Mesendoderm (in vitro differentiated cells): Measurements from ENCODE around the gene ANGPTL4.
"Not testable (repeated sequence)": the region's sequence is repeated elsewhere in the genome, so short reads cannot be mapped to it uniquely, and the experiment has no call there.

Source experiments
- DNase-seq: peaks from one replicate; pipeline ENCODE4 v3.0.0; 2013
- H2AK5ac ChIP-seq: 2 replicates; pipeline ENCODE4 v1.6.1; 2013; ENCODE audit warnings: low read length, inconsistent platforms
- H2BK120ac ChIP-seq: 2 replicates; pipeline ENCODE4 v1.6.1; 2013; ENCODE audit warnings: low read depth, mild to moderate bottlenecking, low read length, moderate library complexity, mixed read lengths
- H2BK15ac ChIP-seq: replicated peaks from 2 replicates; pipeline ENCODE4 v1.6.1; 2013; ENCODE audit warnings: low read depth, mild to moderate bottlenecking, moderate library complexity
- H2BK5ac ChIP-seq: 2 replicates; pipeline ENCODE4 v1.6.1; 2013; ENCODE audit warnings: low read length, inconsistent platforms
- H3K18ac ChIP-seq: 2 replicates; pipeline ENCODE4 v1.6.1; 2013; ENCODE audit warnings: mild to moderate bottlenecking, low read length, mixed read lengths
- H3K23ac ChIP-seq: one replicate; pipeline ENCODE4 v1.6.1; 2013; ENCODE audit warnings: low read length
- H3K27ac ChIP-seq: 2 replicates; pipeline ENCODE4 v1.5.1; 2013; ENCODE audit warnings: low read depth, mild to moderate bottlenecking, inconsistent platforms, low read length, moderate library complexity
- H3K27me3 ChIP-seq: 2 replicates; pipeline ENCODE4 v1.6.1; 2013; ENCODE audit warnings: low read length, control low read depth, mild to moderate bottlenecking, inconsistent platforms; ENCODE audit not compliant: insufficient read depth, poor library complexity
- H3K36me3 ChIP-seq: 2 replicates; pipeline ENCODE4 v1.6.1; 2013; ENCODE audit warnings: low read length, inconsistent platforms; ENCODE audit not compliant: control insufficient read depth, insufficient read depth
- H3K4ac ChIP-seq: one replicate; pipeline ENCODE4 v1.6.1; 2013; ENCODE audit warnings: low read depth, mild to moderate bottlenecking, low read length, moderate library complexity
- H3K4me1 ChIP-seq: 2 replicates; pipeline ENCODE4 v1.6.1; 2013; ENCODE audit warnings: low read depth, low read length, inconsistent platforms; ENCODE audit not compliant: control insufficient read depth
- H3K4me2 ChIP-seq: 2 replicates; pipeline ENCODE4 v1.6.1; 2013; ENCODE audit warnings: low read length
- H3K4me3 ChIP-seq: 2 replicates; pipeline ENCODE4 v1.5.1; 2013; ENCODE audit warnings: mild to moderate bottlenecking, low read length
- H3K56ac ChIP-seq: one replicate; pipeline ENCODE4 v1.6.1; 2013; ENCODE audit warnings: low read length
- H3K79me1 ChIP-seq: 2 replicates; pipeline ENCODE4 v1.6.1; 2013; ENCODE audit warnings: low read length, inconsistent platforms
- H3K79me2 ChIP-seq: 2 replicates; pipeline ENCODE4 v1.6.1; 2013; ENCODE audit warnings: mild to moderate bottlenecking, low read length; ENCODE audit not compliant: control insufficient read depth, insufficient read depth
- H3K9ac ChIP-seq: 2 replicates; pipeline ENCODE4 v1.6.1; 2013; ENCODE audit warnings: low read length, inconsistent platforms
- H4K5ac ChIP-seq: one replicate; pipeline ENCODE4 v1.6.1; 2013; ENCODE audit warnings: low read length
- H4K8ac ChIP-seq: one replicate; pipeline ENCODE4 v1.6.1; 2013; ENCODE audit warnings: low read depth, mild to moderate bottlenecking, control low read depth, low read length, moderate library complexity
- WGBS: extraction: QIAGEN DNeasy Blood & Tissue Kit; methylation state at CpG from one replicate; pipeline ENCODE4 v1.1.7; 2013; ENCODE audit warnings: low lambda C conversion rate, missing lambda C conversion rate; ENCODE audit not compliant: insufficient coverage; ENCODE audit errors: extremely low coverage; 5-methylcytosine and 5-hydroxymethylcytosine counted together

The ANGPTL4 gene

GRCh38 chr19:8384569-8384968, 20.6 kb downstream of the ANGPTL4 start:
- H3K36me3 ChIP-seq, H2BK120ac ChIP-seq, H2BK15ac ChIP-seq, H3K4me1 ChIP-seq, H4K8ac ChIP-seq, H3K18ac ChIP-seq, H3K4me2 ChIP-seq, H3K27me3 ChIP-seq, DNase-seq, H3K9ac ChIP-seq, H4K5ac ChIP-seq, H3K23ac ChIP-seq, H3K4me3 ChIP-seq, H2BK5ac ChIP-seq, H3K79me2 ChIP-seq, H3K4ac ChIP-seq, H2AK5ac ChIP-seq, H3K79me1 ChIP-seq, H3K56ac ChIP-seq: not testable (repeated sequence)
- WGBS, result no CpG with 5 or more reads among the region's 4 CpGs
- peak overlapping the region; percentile 44 for H3K27ac ChIP-seq

- H3K4me1 ChIP-seq, H3K27me3 ChIP-seq, H3K9ac ChIP-seq, H3K4me3 ChIP-seq, H2BK15ac ChIP-seq, H3K4me2 ChIP-seq, H4K8ac ChIP-seq, H3K27ac ChIP-seq, H3K23ac ChIP-seq, H3K79me1 ChIP-seq, H3K79me2 ChIP-seq, H4K5ac ChIP-seq, H2BK5ac ChIP-seq, H3K4ac ChIP-seq, H2AK5ac ChIP-seq, H3K18ac ChIP-seq, DNase-seq, H3K36me3 ChIP-seq, H2BK120ac ChIP-seq, H3K56ac ChIP-seq: not testable (repeated sequence)
- WGBS, result no CpG with 5 or more reads among the region's 2 CpGs
These were observed 21.1 kb downstream of the ANGPTL4 start for GRCh38 chr19:8385103-8385502.

GRCh38 chr19:8385566-8385965, 21.6 kb downstream of the ANGPTL4 start:
- not testable (repeated sequence) for H3K79me2 ChIP-seq, H3K9ac ChIP-seq, H3K4me2 ChIP-seq, H2BK120ac ChIP-seq, H4K8ac ChIP-seq, H2BK15ac ChIP-seq, H3K18ac ChIP-seq, H2BK5ac ChIP-seq, H2AK5ac ChIP-seq, H3K4ac ChIP-seq, H3K4me3 ChIP-seq, H4K5ac ChIP-seq, H3K79me1 ChIP-seq, H3K4me1 ChIP-seq, H3K27me3 ChIP-seq, DNase-seq, H3K36me3 ChIP-seq, H3K23ac ChIP-seq, H3K56ac ChIP-seq
- peak overlapping the region; percentile 37 for H3K27ac ChIP-seq
- WGBS, result no CpG with 5 or more reads among the region's 3 CpGs

- not testable (repeated sequence) for H3K4ac ChIP-seq, H3K4me1 ChIP-seq, H2AK5ac ChIP-seq, H3K18ac ChIP-seq, H3K4me3 ChIP-seq, H3K23ac ChIP-seq, H2BK5ac ChIP-seq, H4K5ac ChIP-seq, H3K56ac ChIP-seq, H3K79me2 ChIP-seq, H3K36me3 ChIP-seq, DNase-seq, H3K4me2 ChIP-seq, H4K8ac ChIP-seq, H2BK120ac ChIP-seq, H3K27me3 ChIP-seq, H3K9ac ChIP-seq, H3K79me1 ChIP-seq, H3K27ac ChIP-seq, H2BK15ac ChIP-seq
- no CpG with 5 or more reads among the region's 9 CpGs for WGBS
These were observed 22.5 kb downstream of the ANGPTL4 start for GRCh38 chr19:8386419-8386818.

- Histone ChIP-seq H3K4me3 (no peak overlapping the region), H3K18ac (no peak overlapping the region), H4K5ac (no peak overlapping the region), H3K79me1 (peaks cover 5% of the 10 kb centered on the region), H3K79me2 (peaks cover 12% of the 10 kb centered on the region), H3K56ac (no peak overlapping the region), H2BK15ac (no peak overlapping the region), H3K23ac (no peak overlapping the region), H3K4me2 (no peak overlapping the region), H4K8ac (no peak overlapping the region), H2AK5ac (no peak overlapping the region), H3K27me3 (no peaks in the 10 kb centered on the region), H3K4ac (no peak overlapping the region), H2BK5ac (no peak overlapping the region), H3K27ac (no peak overlapping the region), H3K9ac (no peak overlapping the region), H3K36me3 (no peaks in the 10 kb centered on the region), H2BK120ac (no peak overlapping the region), H3K4me1 (no peaks in the 10 kb centered on the region)
- WGBS, result no CpG with 5 or more reads among the region's 4 CpGs
- no peak for DNase-seq
These were observed 23.0 kb downstream of the ANGPTL4 start for GRCh38 chr19:8386990-8387389.
